CD4-positive, alpha-beta T cell (primary cell): Measurements from ENCODE around the gene FRY. TPM values are rescaled to one million over a fixed set of nuclear protein-coding genes. Genes with fewer than 3 reads are reported as not detected.

Source experiments
- ATAC-seq: fragments of 200-7000 bp; cut with Tn5 transposase; one replicate; pipeline ENCODE4 v1.10.0; 2022; ENCODE audit warnings: mild to moderate bottlenecking; ENCODE audit not compliant: poor library complexity
- CTCF ChIA-PET: fragments of 350-600 bp; sonication (Branson Sonifier 250); formaldehyde crosslinking; loops from one replicate; lab custom pipeline; 2021; ENCODE audit warnings: antibody characterized with exemption, inconsistent platforms; lab: Charles Lee
- POLR2A ChIA-PET: fragments of 350-600 bp; sonication (Branson Sonifier 250); formaldehyde crosslinking; loops from one replicate; lab custom pipeline; 2021; ENCODE audit warnings: antibody characterized with exemption, inconsistent platforms; lab: Charles Lee
- DNase-seq, 14 experiments: peaks; one replicate each; pipeline ENCODE4 v3.0.0-alpha.2; 2013 to 2020; ENCODE audit warnings: mixed read lengths in 2 of 14
- H3K27ac ChIP-seq, 2 donors: one replicate each; pipeline versions ENCODE4 v1.5.1 to v1.7.0; 2013; ENCODE audit warnings: low read length in 2 of 2, low read depth in 1 of 2, mild to moderate bottlenecking in 1 of 2
- H3K27me3 ChIP-seq, 2 experiments: 1 replicate in 1 of 2; 2 replicates in 1 of 2; pipeline versions ENCODE4 v1.6.1 to v1.7.0; 2013; ENCODE audit warnings: low read length in 2 of 2, control low read depth in 1 of 2, mild to moderate bottlenecking in 1 of 2, moderate library complexity in 1 of 2; ENCODE audit not compliant: insufficient read depth in 2 of 2, control insufficient read depth in 1 of 2
- H3K36me3 ChIP-seq: one replicate; pipeline ENCODE4 v1.6.1; 2013; ENCODE audit warnings: low read length, control low read depth; ENCODE audit not compliant: insufficient read depth
- H3K4me1 ChIP-seq: one replicate; pipeline ENCODE4 v1.6.1; 2013; ENCODE audit warnings: low read length, control low read depth; ENCODE audit not compliant: insufficient read depth
- H3K4me3 ChIP-seq: one replicate; pipeline ENCODE4 v1.5.1; 2013; ENCODE audit warnings: mild to moderate bottlenecking, low read length, moderate library complexity
- H3K9me3 ChIP-seq, 2 experiments: 1 replicate in 1 of 2; 2 replicates in 1 of 2; pipeline versions ENCODE4 v1.6.1 to v1.7.0; 2013; ENCODE audit warnings: low read length in 2 of 2, mild to moderate bottlenecking in 2 of 2, control low read depth in 1 of 2, moderate library complexity in 1 of 2; ENCODE audit not compliant: control insufficient read depth in 1 of 2, insufficient read depth in 1 of 2
- H3K27ac Mint-ChIP-seq: one replicate; pipeline ENCODE4 v1.8.0; 2020; ENCODE audit warnings: mixed read lengths
- H3K27me3 Mint-ChIP-seq: one replicate; pipeline ENCODE4 v1.8.0; 2021; ENCODE audit warnings: mixed read lengths
- H3K36me3 Mint-ChIP-seq: one replicate; pipeline ENCODE4 v1.8.0; 2021; ENCODE audit warnings: low read depth, mixed read lengths
- H3K4me1 Mint-ChIP-seq: one replicate; pipeline ENCODE4 v1.8.0; 2021; ENCODE audit warnings: low read depth, mixed read lengths
- H3K4me3 Mint-ChIP-seq: one replicate; pipeline ENCODE4 v1.8.0; 2020; ENCODE audit warnings: mild to moderate bottlenecking, mixed read lengths
- H3K9me3 Mint-ChIP-seq: one replicate; pipeline ENCODE4 v1.8.0; 2020; ENCODE audit warnings: mixed read lengths
- intact Hi-C, 2 experiments: fragments of 100-400 bp; cut with DNase I in 1 of 2; cut with micrococcal nuclease in 1 of 2; formaldehyde crosslinking; loops; one replicate each; pipeline versions ENCODE4 v1.15.1 to v1.9.0; 2023 to 2025; cut with DNase I, micrococcal nuclease
- total RNA-seq, 174 experiments: library from RNA in 2 of 174; stranded (reverse) in 2 of 174; gene quantifications; one replicate each; pipeline ENCODE4 v1.2.3 and lab custom pipeline; 2021 to 2026
- TF ChIP-seq, protein P1 (sequence below): fragments of 200-600 bp; IDR thresholded peaks from one replicate; pipeline ENCODE4 v1.8.0; 2022; ENCODE audit warnings: antibody characterized with exemption, mild to moderate bottlenecking

Gene FRY
- total RNA-seq, 2 experiments from 2014 or later, result 13.7 to 18.4 TPM

GRCh38 chr13:32272021-32272683 lies 240.6 kb downstream of the FRY start:
- ChIA-PET CTCF (no interaction called here), POLR2A (no interaction called here)
- Mint-ChIP-seq H3K4me1 (no peaks in the 10 kb centered on the region), H3K4me3 (no peak overlapping the region), H3K27me3 (no peaks in the 10 kb centered on the region), H3K27ac (no peak overlapping the region), H3K9me3 (no peaks in the 10 kb centered on the region), H3K36me3 (peaks cover 25% of the 10 kb centered on the region)
- Histone ChIP-seq H3K27ac (no peak overlapping the region), H3K36me3 (peaks cover 10% of the 10 kb centered on the region), H3K9me3 (no peaks in the 10 kb centered on the region), H3K4me3 (no peak overlapping the region), H3K27me3 (no peaks in the 10 kb centered on the region), H3K4me1 (no peaks in the 10 kb centered on the region)
- intact Hi-C loops, result no loop called here
- no peak for ATAC-seq
- no peak for DNase-seq
- TF ChIP-seq, protein P1, sequence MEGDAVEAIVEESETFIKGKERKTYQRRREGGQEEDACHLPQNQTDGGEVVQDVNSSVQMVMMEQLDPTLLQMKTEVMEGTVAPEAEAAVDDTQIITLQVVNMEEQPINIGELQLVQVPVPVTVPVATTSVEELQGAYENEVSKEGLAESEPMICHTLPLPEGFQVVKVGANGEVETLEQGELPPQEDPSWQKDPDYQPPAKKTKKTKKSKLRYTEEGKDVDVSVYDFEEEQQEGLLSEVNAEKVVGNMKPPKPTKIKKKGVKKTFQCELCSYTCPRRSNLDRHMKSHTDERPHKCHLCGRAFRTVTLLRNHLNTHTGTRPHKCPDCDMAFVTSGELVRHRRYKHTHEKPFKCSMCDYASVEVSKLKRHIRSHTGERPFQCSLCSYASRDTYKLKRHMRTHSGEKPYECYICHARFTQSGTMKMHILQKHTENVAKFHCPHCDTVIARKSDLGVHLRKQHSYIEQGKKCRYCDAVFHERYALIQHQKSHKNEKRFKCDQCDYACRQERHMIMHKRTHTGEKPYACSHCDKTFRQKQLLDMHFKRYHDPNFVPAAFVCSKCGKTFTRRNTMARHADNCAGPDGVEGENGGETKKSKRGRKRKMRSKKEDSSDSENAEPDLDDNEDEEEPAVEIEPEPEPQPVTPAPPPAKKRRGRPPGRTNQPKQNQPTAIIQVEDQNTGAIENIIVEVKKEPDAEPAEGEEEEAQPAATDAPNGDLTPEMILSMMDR, result no peak

GRCh38 chr13:32277839-32278238 lies 246.3 kb downstream of the FRY start:
- no peak overlapping the region for H3K4me3 ChIP-seq
- no peak for ATAC-seq
- POLR2A ChIA-PET, result interaction anchor here (0.8 kb wide), 1 partner anchor 8 kb away, joined by 3 read pairs; no protein-coding TSS in a partner anchor
- H3K4me1 ChIP-seq, result no peaks in the 10 kb centered on the region
- H3K4me3 Mint-ChIP-seq, result no peak overlapping the region
- H3K36me3 Mint-ChIP-seq, result peaks cover 31% of the 10 kb centered on the region
- H3K36me3 ChIP-seq, result peaks cover 12% of the 10 kb centered on the region
- H3K27me3 Mint-ChIP-seq, result no peaks in the 10 kb centered on the region
- no peaks in the 10 kb centered on the region for H3K27me3 ChIP-seq
- no peaks in the 10 kb centered on the region for H3K9me3 ChIP-seq
- no peaks in the 10 kb centered on the region for H3K4me1 Mint-ChIP-seq
- DNase-seq, result no peak
- H3K9me3 Mint-ChIP-seq, result no peaks in the 10 kb centered on the region
- CTCF ChIA-PET, result no interaction called here
- H3K27ac ChIP-seq, result no peak overlapping the region
- TF ChIP-seq, protein P1, result no peak
- intact Hi-C loops, result no loop called here
- no peak overlapping the region for H3K27ac Mint-ChIP-seq

DNA sequence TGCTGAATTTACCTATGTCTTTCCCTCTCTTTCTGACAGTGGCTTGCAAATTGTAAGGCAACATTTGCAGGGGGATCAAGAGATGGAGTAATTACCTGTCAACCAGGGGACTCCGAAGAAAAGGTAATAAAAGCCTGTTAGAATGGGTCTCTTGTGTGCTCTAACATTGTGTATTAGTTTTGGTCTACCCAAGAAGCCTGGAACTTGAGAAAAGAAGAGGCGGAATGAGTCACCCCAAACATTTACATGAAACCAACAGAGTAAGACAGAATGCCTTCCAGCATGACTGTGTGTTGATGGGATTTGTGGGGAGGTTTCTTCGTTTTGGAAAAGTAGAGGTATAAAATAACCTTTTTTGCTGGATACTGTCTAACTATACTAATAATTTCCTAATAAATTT lies 246.9 kb downstream of the FRY start:
- no peak for DNase-seq
- ChIA-PET POLR2A (no interaction called here), CTCF (no interaction called here)
- Mint-ChIP-seq H3K9me3 (no peaks in the 10 kb centered on the region), H3K4me1 (no peaks in the 10 kb centered on the region), H3K27me3 (no peaks in the 10 kb centered on the region), H3K4me3 (no peak overlapping the region), H3K36me3 (peaks cover 31% of the 10 kb centered on the region), H3K27ac (no peak overlapping the region)
- H3K27me3 ChIP-seq, result no peaks in the 10 kb centered on the region
- H3K36me3 ChIP-seq, result peaks cover 12% of the 10 kb centered on the region
- TF ChIP-seq, protein P1, result no peak
- no peak overlapping the region for H3K4me3 ChIP-seq
- H3K27ac ChIP-seq, result no peak overlapping the region
- no peaks in the 10 kb centered on the region for H3K9me3 ChIP-seq
- intact Hi-C loops, result no loop called here
- no peaks in the 10 kb centered on the region for H3K4me1 ChIP-seq
- ATAC-seq, result no peak
